Measurements from ENCODE around the gene CYP4F3. TPM values are rescaled to one million over a fixed set of nuclear protein-coding genes. Genes with fewer than 3 reads are reported as not detected.
"Not testable (repeated sequence)": the region's sequence is repeated elsewhere in the genome, so short reads cannot be mapped to it uniquely, and the experiment has no call there.

CYP4F3 gene
- total and polyA plus RNA-seq, 2 experiments from 2014 or later, result 2.2 to 3.3 TPM

- no peaks in the 10 kb centered on the region for H3K9me3 ChIP-seq (ENCODE audit: low read depth)
- DNase-seq (ENCODE audit: low spot score), result no peak
- no peaks in the 10 kb centered on the region for H3K79me2 ChIP-seq
- no peak overlapping the region for H2AFZ ChIP-seq
- H3K9me2 ChIP-seq (replicated peaks; ENCODE audit: insufficient read depth), result no peaks in the 10 kb centered on the region
- H3K27ac ChIP-seq, result no peak overlapping the region
- H3K27me3 ChIP-seq, result no peaks in the 10 kb centered on the region
- H3K4me3 ChIP-seq, result no peak overlapping the region
- H4K20me1 ChIP-seq (ENCODE audit: insufficient read depth, poor library complexity, severe bottlenecking), result no peaks in the 10 kb centered on the region
- TF ChIP-seq EZH2 (IDR thresholded peaks at IDR 0.05; ENCODE audit: borderline replicate concordance) (no peak), CTCF (IDR thresholded peaks at IDR 0.05; ENCODE audit: poor library complexity) (no peak), EZH2phosphoT487 (IDR thresholded peaks at IDR 0.05; ENCODE audit: low read depth, severe bottlenecking, unreplicated experiment) (no peak)
- H3K4me2 ChIP-seq, result no peak overlapping the region
- 58% methylated on average over 3 of the region's 3 CpGs for WGBS (ENCODE audit: low lambda C conversion rate, missing lambda C conversion rate)
- no peaks in the 10 kb centered on the region for H3K36me3 ChIP-seq (replicated peaks; ENCODE audit: insufficient read depth, low read depth)
- H3K4me1 ChIP-seq (ENCODE audit: insufficient read depth), result no peaks in the 10 kb centered on the region
Measured at GRCh38 chr19:15644066-15644741, 3.5 kb downstream of the CYP4F3 start.

- no peaks in the 10 kb centered on the region for H3K79me2 ChIP-seq
- H3K4me3 ChIP-seq, result no peak overlapping the region
- no peak overlapping the region for H3K27ac ChIP-seq
- H3K27me3 ChIP-seq, result no peaks in the 10 kb centered on the region
- TF ChIP-seq EZH2phosphoT487 (IDR thresholded peaks at IDR 0.05; ENCODE audit: low read depth, severe bottlenecking, unreplicated experiment) (no peak), CTCF (IDR thresholded peaks at IDR 0.05; ENCODE audit: poor library complexity) (no peak), EZH2 (IDR thresholded peaks at IDR 0.05; ENCODE audit: borderline replicate concordance) (no peak)
- no peaks in the 10 kb centered on the region for H3K4me1 ChIP-seq (ENCODE audit: insufficient read depth)
- WGBS (ENCODE audit: low lambda C conversion rate, missing lambda C conversion rate), result 47% methylated on average over 3 of the region's 3 CpGs
- no peaks in the 10 kb centered on the region for H3K36me3 ChIP-seq (replicated peaks; ENCODE audit: insufficient read depth, low read depth)
- DNase-seq (ENCODE audit: low spot score), result no peak
- H4K20me1 ChIP-seq (ENCODE audit: insufficient read depth, poor library complexity, severe bottlenecking), result no peaks in the 10 kb centered on the region
- H3K9me2 ChIP-seq (replicated peaks; ENCODE audit: insufficient read depth), result no peaks in the 10 kb centered on the region
- H3K4me2 ChIP-seq, result no peak overlapping the region
- no peak overlapping the region for H2AFZ ChIP-seq
- no peaks in the 10 kb centered on the region for H3K9me3 ChIP-seq (ENCODE audit: low read depth)
Measured at GRCh38 chr19:15644816-15645215, 4.1 kb downstream of the CYP4F3 start.

- no peak overlapping the region for H3K4me2 ChIP-seq
- no peaks in the 10 kb centered on the region for H4K20me1 ChIP-seq (ENCODE audit: insufficient read depth, poor library complexity, severe bottlenecking)
- WGBS (ENCODE audit: low lambda C conversion rate, missing lambda C conversion rate), result 56% methylated on average over 2 of the region's 2 CpGs
- H3K4me1 ChIP-seq (ENCODE audit: insufficient read depth), result no peaks in the 10 kb centered on the region
- no peaks in the 10 kb centered on the region for H3K36me3 ChIP-seq (replicated peaks; ENCODE audit: insufficient read depth, low read depth)
- H3K9me3 ChIP-seq (ENCODE audit: low read depth), result no peaks in the 10 kb centered on the region
- H3K27me3 ChIP-seq, result no peaks in the 10 kb centered on the region
- no peak overlapping the region for H3K27ac ChIP-seq
- H3K79me2 ChIP-seq, result no peaks in the 10 kb centered on the region
- no peak overlapping the region for H2AFZ ChIP-seq
- H3K9me2 ChIP-seq (replicated peaks; ENCODE audit: insufficient read depth), result no peaks in the 10 kb centered on the region
- no peak overlapping the region for H3K4me3 ChIP-seq
- TF ChIP-seq EZH2 (IDR thresholded peaks at IDR 0.05; ENCODE audit: borderline replicate concordance), result no peak
- TF ChIP-seq CTCF (IDR thresholded peaks at IDR 0.05; ENCODE audit: poor library complexity), result no peak
- no peak for TF ChIP-seq EZH2phosphoT487 (IDR thresholded peaks at IDR 0.05; ENCODE audit: low read depth, severe bottlenecking, unreplicated experiment)
- no peak for DNase-seq (ENCODE audit: low spot score)
Measured at GRCh38 chr19:15649526-15649925, 8.8 kb downstream of the CYP4F3 start.

DNA sequence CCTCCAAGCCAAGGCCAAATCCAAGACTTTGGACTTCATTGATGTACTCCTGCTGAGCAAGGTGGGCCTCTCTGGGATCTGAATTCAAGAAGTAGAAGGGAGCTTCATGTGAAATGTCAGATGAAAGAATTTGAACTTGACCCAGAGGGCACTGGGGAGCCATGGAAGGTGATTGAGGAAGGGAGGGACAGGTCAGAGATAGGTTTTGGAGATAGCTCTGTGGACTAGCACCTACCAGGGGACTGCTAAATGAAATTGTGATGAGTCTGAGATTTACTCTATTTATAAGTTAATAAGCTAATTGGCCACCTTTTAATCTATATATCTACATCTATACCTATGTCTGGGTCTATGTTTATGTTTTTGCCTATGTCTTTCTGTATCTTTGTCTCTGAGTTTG lies 9.4 kb downstream of the CYP4F3 start:
- not testable (repeated sequence) for H3K4me1 ChIP-seq (ENCODE audit: insufficient read depth); H3K9me3 ChIP-seq (ENCODE audit: low read depth); H3K36me3 ChIP-seq (replicated peaks; ENCODE audit: insufficient read depth, low read depth); H3K79me2 ChIP-seq; H3K4me3 ChIP-seq; H4K20me1 ChIP-seq (ENCODE audit: insufficient read depth, poor library complexity, severe bottlenecking); H2AFZ ChIP-seq; H3K4me2 ChIP-seq; H3K27me3 ChIP-seq; H3K9me2 ChIP-seq (replicated peaks; ENCODE audit: insufficient read depth); DNase-seq (ENCODE audit: low spot score); H3K27ac ChIP-seq
